Right lobe of liver (tissue), 6 donors: ENCODE data around the gene TMEM187. TPM values are rescaled to one million over a fixed set of nuclear protein-coding genes. Genes with fewer than 3 reads are reported as not detected.

Experiments used
- ATAC-seq, 4 donors: fragments of 200-7000 bp; cut with Tn5 transposase; one replicate each; pipeline ENCODE4 v1.9.1; 2020; ENCODE audit warnings: mild to moderate bottlenecking in 4 of 4, moderate library complexity in 4 of 4
- DNase-seq, 3 donors: peaks; one replicate each; pipeline ENCODE4 v3.0.0-alpha.2; 2020
- H3K27ac ChIP-seq, 3 donors: fragments of 200-600 bp; one replicate each; pipeline ENCODE4 v1.8.0; 2022
- H3K27me3 ChIP-seq, 2 donors: fragments of 200-600 bp; one replicate each; pipeline ENCODE4 v1.8.0; 2022
- H3K36me3 ChIP-seq, 4 donors: fragments of 200-600 bp; sonication (generic) in 1 of 4; one replicate each; pipeline versions ENCODE4 v1.5.1 to v1.8.0; 2017 to 2022; ENCODE audit warnings: control low read depth in 1 of 4
- H3K4me1 ChIP-seq, 4 donors: fragments of 200-600 bp; sonication (generic) in 1 of 4; one replicate each; pipeline versions ENCODE4 v1.5.1 to v1.8.0; 2017 to 2022; ENCODE audit warnings: control low read depth in 1 of 4
- H3K4me3 ChIP-seq, 3 donors: fragments of 200-600 bp; one replicate each; pipeline ENCODE4 v1.8.0; 2022
- H3K9me3 ChIP-seq, 4 donors: fragments of 200-600 bp; sonication (generic) in 1 of 4; one replicate each; pipeline versions ENCODE4 v1.5.1 to v1.8.0; 2017 to 2022; ENCODE audit warnings: control low read depth in 1 of 4
- POLR2A ChIP-seq: fragments of 450-650 bp; IDR thresholded peaks from one replicate; pipeline ENCODE4 v1.6.1; 2017; ENCODE audit warnings: antibody characterized with exemption, mild to moderate bottlenecking
- WGBS: methylation state at CpG from one replicate; pipeline ENCODE4 v1.1.6; 2018; ENCODE audit warnings: low coverage, low lambda C conversion rate; ENCODE audit not compliant: insufficient coverage; ENCODE audit errors: missing lambda C conversion rate; 5-methylcytosine and 5-hydroxymethylcytosine counted together
- intact Hi-C, 2 donors: fragments of 100-400 bp; cut with DNase I; formaldehyde crosslinking; loops; one replicate each; pipeline versions ENCODE4 v1.11.2 to v1.14.1; 2022
- total RNA-seq, 6 experiments: library from RNA; depleted of rRNA in 2 of 6; stranded (reverse); fragments of >200 nt in 2 of 6; fragmentation: NEBNext Ultra II Directional in 3 of 6; extraction: Animal tissue kit (Norgen Biotek cat#: 25700) in 3 of 6; gene quantifications; one replicate each; pipeline versions ENCODE4 v1.1.0 to v1.2.4, GENCODE V29; 2016 to 2023
- TF ChIP-seq, protein P1 (sequence below), 4 donors: fragments of 200-600 bp in 3 of 4; fragments of 450-650 bp in 1 of 4; IDR thresholded peaks; one replicate each; pipeline versions ENCODE4 v1.5.1 to v1.8.0; 2016 to 2022; ENCODE audit warnings: antibody characterized with exemption in 4 of 4, mild to moderate bottlenecking in 2 of 4
- donor health status: DM: no; HTN: yes; CAD: no.
- donor health status: DM: no; HTN: no; CAD: no.
- donor health status: DM: no; HTN: no; CAD: no.
- donor health status: DM: no; HTN: yes; CAD: no.
- donor health status: DM: no; HTN: yes; CAD: no.

The TMEM187 gene
- total RNA-seq, 6 experiments from 2014 or later: 3.8 to 10.3 (median 5.9) TPM

DNA sequence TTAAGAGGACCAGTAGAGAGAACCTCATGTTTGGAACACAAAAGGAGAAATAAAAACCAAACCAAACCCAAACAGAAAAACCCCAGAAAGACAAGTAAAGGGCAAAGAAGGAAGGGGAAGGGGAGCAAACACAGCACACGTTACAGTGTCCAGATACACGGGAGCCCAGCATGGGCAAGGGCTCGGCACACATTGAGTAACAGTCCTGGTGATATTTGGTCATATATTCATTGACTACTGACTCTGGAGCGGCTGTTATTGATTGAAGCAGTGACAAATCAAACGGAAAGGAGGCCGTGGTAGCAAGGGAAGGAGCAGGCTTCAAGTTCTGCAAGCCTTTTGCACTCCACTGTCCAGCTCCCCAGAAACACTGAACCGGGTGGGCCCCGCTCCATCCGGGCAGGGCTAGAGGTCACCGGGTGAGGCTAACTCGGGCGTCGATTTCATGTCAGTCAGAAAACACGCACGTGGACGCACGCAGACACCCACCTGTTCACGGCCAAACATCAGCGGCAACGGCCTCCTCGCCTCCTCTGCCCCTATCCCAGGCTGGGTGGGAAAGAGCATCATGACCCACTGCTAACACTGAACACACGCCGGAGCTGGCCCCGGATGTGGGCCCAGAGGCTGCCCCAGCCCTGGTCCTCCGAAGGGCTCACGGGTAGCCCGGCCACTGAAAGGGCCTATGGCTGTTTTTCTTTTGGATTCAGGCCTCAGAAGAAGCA, 50.9 kb downstream of the TMEM187 start:
- H3K4me3 ChIP-seq: no peak overlapping the region
- H3K27me3 ChIP-seq: no peaks in the 10 kb centered on the region
- ATAC-seq (peak; percentile 43 to 71 (median 50)), DNase-seq (no peak)
- no peak overlapping the region for H3K27ac ChIP-seq
- H3K4me1 ChIP-seq: peaks cover 0 to 2% (median 0%) of the 10 kb centered on the region in 4 donors
- no peaks in the 10 kb centered on the region for H3K9me3 ChIP-seq
- 46% methylated on average over 9 of the region's 27 CpGs for WGBS
- no peaks in the 10 kb centered on the region for H3K36me3 ChIP-seq
- intact Hi-C loops: no loop called here
- TF ChIP-seq, protein P1, sequence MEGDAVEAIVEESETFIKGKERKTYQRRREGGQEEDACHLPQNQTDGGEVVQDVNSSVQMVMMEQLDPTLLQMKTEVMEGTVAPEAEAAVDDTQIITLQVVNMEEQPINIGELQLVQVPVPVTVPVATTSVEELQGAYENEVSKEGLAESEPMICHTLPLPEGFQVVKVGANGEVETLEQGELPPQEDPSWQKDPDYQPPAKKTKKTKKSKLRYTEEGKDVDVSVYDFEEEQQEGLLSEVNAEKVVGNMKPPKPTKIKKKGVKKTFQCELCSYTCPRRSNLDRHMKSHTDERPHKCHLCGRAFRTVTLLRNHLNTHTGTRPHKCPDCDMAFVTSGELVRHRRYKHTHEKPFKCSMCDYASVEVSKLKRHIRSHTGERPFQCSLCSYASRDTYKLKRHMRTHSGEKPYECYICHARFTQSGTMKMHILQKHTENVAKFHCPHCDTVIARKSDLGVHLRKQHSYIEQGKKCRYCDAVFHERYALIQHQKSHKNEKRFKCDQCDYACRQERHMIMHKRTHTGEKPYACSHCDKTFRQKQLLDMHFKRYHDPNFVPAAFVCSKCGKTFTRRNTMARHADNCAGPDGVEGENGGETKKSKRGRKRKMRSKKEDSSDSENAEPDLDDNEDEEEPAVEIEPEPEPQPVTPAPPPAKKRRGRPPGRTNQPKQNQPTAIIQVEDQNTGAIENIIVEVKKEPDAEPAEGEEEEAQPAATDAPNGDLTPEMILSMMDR (IDR thresholded peaks at IDR 0.05): no peak
- no peak for TF ChIP-seq POLR2A

- DNase-seq (no peak), ATAC-seq (no peak)
- no peak for TF ChIP-seq POLR2A
- TF ChIP-seq, protein P1 (IDR thresholded peaks at IDR 0.05): no peak
- whole genome bisulfite sequencing: 63% methylated on average over 12 of the region's 15 CpGs
- Histone ChIP-seq H3K9me3 (no peaks in the 10 kb centered on the region), H3K36me3 (no peaks in the 10 kb centered on the region), H3K4me3 (no peak overlapping the region), H3K27ac (no peak overlapping the region), H3K27me3 (no peaks in the 10 kb centered on the region), H3K4me1 (peaks cover 0 to 2% (median under 1%) of the 10 kb centered on the region in 4 donors)
- intact Hi-C loops: no loop called here
Observed at GRCh38 chrX:154024271-154024670, 51.7 kb downstream of the TMEM187 start.

- ATAC-seq: no peak
- Histone ChIP-seq H3K4me3 (no peak overlapping the region), H3K27me3 (no peaks in the 10 kb centered on the region), H3K27ac (no peak overlapping the region), H3K36me3 (no peaks in the 10 kb centered on the region), H3K9me3 (no peaks in the 10 kb centered on the region), H3K4me1 (peaks cover 0 to 4% (median 1%) of the 10 kb centered on the region in 4 donors)
- TF ChIP-seq POLR2A: no peak
- TF ChIP-seq, protein P1 (IDR thresholded peaks at IDR 0.05): no peak
- DNase-seq: no peak
- intact Hi-C loops: no loop called here
- 69% methylated on average over 8 of the region's 8 CpGs for WGBS
Observed at GRCh38 chrX:154025230-154025629, 52.7 kb downstream of the TMEM187 start.

DNA sequence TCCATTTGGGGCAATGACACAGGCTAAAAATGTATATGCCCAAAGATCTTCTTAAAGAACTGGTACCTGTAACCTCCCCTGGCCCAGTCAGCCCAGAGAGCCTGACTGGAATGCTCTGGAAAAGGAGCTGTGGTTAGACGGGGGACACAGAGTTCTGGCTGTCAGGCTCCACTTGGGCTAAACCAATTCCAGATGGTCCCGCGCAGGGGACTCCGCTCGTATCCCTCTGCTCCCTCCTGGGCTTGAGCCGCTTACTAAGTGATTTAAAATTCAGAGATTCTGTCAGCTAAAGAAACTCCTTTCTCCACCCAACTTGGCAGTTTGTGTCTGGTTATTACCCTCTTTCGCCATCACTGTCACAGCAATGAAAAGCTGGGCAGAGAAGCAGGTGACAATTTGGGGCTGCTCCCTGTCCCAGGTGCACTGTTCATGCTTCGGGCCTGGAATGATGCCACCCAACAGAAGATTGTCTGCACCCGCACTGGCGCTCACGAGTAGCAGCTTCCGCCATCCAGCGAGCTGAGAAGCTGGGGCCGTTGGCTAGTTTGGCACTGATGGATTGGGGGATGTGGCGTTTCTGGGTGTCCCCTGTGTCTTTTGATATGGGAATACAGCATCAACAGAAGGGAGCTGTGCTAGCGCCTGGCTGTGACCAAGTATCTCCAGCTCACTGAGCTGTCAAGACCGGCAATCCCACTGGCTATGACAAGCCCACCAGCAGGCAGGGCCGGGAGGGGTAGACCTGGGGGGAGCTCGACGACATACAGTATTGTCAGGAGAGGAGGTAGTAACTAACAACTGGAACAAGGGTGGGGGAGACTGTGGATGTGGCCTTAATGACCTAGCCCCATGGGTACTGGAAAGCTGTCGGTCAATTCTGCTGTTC, 53.8 kb downstream of the TMEM187 start:
- Histone ChIP-seq H3K27ac (no peak overlapping the region), H3K36me3 (peaks cover 0 to under 1% (median 0%) of the 10 kb centered on the region in 4 donors), H3K9me3 (no peaks in the 10 kb centered on the region), H3K4me1 (peaks cover 0 to 4% (median 1%) of the 10 kb centered on the region in 4 donors), H3K4me3 (no peak overlapping the region), H3K27me3 (no peaks in the 10 kb centered on the region)
- intact Hi-C loops: no loop called here
- no peak for DNase-seq
- WGBS: 61% methylated on average over 4 of the region's 21 CpGs
- no peak for TF ChIP-seq POLR2A
- TF ChIP-seq, protein P1 (IDR thresholded peaks at IDR 0.05): no peak
- ATAC-seq: no peak
